Left forelimb (tissue), 1 donor: ENCODE data around the gene CORO2B.

ENCODE experiments used
- DNase-seq: peaks from one replicate; pipeline ENCODE4 v3.0.0-alpha.2; 2018; ENCODE audit warnings: low spot score

Gene CORO2B

GRCh38 chr15:68554721-68555678 is 23.8 kb upstream of the CORO2B start:
- no peak for DNase-seq

- no peak for DNase-seq
Measured at GRCh38 chr15:68555679-68556037, 23.1 kb upstream of the CORO2B start.

GRCh38 chr15:68556139-68556990 is 22.4 kb upstream of the CORO2B start:
- DNase-seq = no peak

GRCh38 chr15:68557469-68558317 is 21.1 kb upstream of the CORO2B start:
- no peak for DNase-seq

- no peak for DNase-seq
Measured at GRCh38 chr15:68558318-68559305, 20.2 kb upstream of the CORO2B start.

- DNase-seq = peak; percentile 90
Measured at GRCh38 chr15:68559345-68560310, 19.2 kb upstream of the CORO2B start.

GRCh38 chr15:68560501-68561113 is 18.2 kb upstream of the CORO2B start:
- peak; percentile 50 for DNase-seq

GRCh38 chr15:68561171-68561900 is 17.5 kb upstream of the CORO2B start:
- DNase-seq = peak; percentile 58

GRCh38 chr15:68561901-68562300 is 16.9 kb upstream of the CORO2B start:
- DNase-seq = peak; percentile 48

- no peak for DNase-seq
Measured at GRCh38 chr15:68564173-68564572, 14.6 kb upstream of the CORO2B start.

GRCh38 chr15:68565234-68565633 is 13.6 kb upstream of the CORO2B start:
- DNase-seq = no peak

- no peak for DNase-seq
Measured at GRCh38 chr15:68565726-68566125, 13.1 kb upstream of the CORO2B start.

GRCh38 chr15:68566377-68566954 is 12.3 kb upstream of the CORO2B start:
- DNase-seq = no peak

GRCh38 chr15:68567345-68567744 is 11.4 kb upstream of the CORO2B start:
- DNase-seq = no peak

GRCh38 chr15:68570974-68571373 is 7.8 kb upstream of the CORO2B start:
- DNase-seq = no peak

- DNase-seq = no peak
Measured at GRCh38 chr15:68571582-68571981, 7.2 kb upstream of the CORO2B start.

GRCh38 chr15:68572309-68572708 is 6.5 kb upstream of the CORO2B start:
- DNase-seq = no peak

GRCh38 chr15:68572921-68573320 is 5.9 kb upstream of the CORO2B start:
- no peak for DNase-seq
